GM13976 (cell line): ENCODE results near the gene INSIG1.

Experiments used
- DNase-seq: peaks from one replicate; pipeline ENCODE4 v3.0.0; 2012; ENCODE audit warnings: low spot score
- CTCF ChIP-seq: IDR thresholded peaks from 2 replicates; pipeline ENCODE4 v1.5.1; 2012; ENCODE audit warnings: borderline replicate concordance, mild to moderate bottlenecking; ENCODE audit not compliant: insufficient read depth; ENCODE audit errors: extremely low read depth, missing control alignments, control extremely low read depth
- in situ Hi-C: fragments of 300-500 bp; cut with MboI; formaldehyde crosslinking; loops from one replicate; pipeline ENCODE4 v1.12.0; 2022; ENCODE audit warnings: low sequenced_read_pairs, mixed read lengths, inconsistent platforms; ENCODE audit not compliant: unreplicated experiment

INSIG1 gene

DNA sequence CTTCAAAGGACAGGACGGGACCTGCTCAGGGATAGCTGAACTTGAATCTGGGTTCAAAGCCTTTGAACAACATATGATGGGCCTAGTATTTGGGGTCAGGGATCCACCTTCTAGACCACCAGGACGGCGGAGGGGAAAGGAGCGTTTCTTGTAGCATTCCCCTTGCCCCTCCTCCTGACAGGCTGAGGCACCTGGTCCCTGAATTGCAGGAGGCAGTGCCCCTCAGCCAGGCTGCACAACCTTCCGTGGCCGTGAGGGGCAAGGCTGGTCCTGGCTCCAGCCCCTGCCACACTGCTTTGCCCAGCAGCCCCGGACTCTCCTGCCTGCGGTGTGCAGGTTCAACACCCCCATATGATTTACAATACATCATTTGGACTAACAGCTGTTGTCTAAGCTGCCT, 58.1 kb downstream of the INSIG1 start:
- TF ChIP-seq CTCF, result no peak
- in situ Hi-C loops, result no loop called here
- no peak for DNase-seq

GRCh38 chr7:155356323-155357105, 58.8 kb downstream of the INSIG1 start:
- no peak for TF ChIP-seq CTCF
- DNase-seq, result no peak
- in situ Hi-C loops, result no loop called here

DNA sequence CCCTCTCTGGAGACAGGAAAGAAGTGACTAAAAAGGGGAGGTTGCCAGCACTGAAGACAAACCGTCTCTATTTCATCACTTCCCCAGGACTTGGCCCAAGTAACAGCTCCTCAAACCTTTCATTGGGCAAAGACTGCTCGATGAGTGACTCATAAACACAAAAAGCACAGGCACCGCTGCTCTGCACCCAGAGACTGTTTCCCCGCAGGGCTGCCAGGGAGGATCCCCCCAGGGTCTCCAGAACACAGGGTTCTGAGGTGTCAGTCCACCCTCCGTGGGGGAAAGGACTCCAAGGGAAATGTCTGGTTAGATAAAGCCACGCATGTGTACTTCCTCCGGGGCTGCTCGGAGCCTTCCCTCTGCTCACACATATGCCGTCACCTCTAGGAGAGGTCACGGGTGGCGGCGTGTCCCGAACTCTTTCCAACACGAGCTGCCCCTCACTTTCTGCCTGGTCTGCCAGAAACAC, 59.9 kb downstream of the INSIG1 start:
- in situ Hi-C loops, result no loop called here
- DNase-seq, result no peak
- no peak for TF ChIP-seq CTCF

- no peak for DNase-seq
- in situ Hi-C loops, result no loop called here
- no peak for TF ChIP-seq CTCF
Measured at GRCh38 chr7:155358066-155358947, 60.6 kb downstream of the INSIG1 start.

- DNase-seq, result no peak
- no peak for TF ChIP-seq CTCF
- in situ Hi-C loops, result no loop called here
Measured at GRCh38 chr7:155358948-155359712, 61.5 kb downstream of the INSIG1 start.
